GM18507 (cell line): ENCODE results near the gene CDYL.
"Not testable (repeated sequence)": the region's sequence is repeated elsewhere in the genome, so short reads cannot be mapped to it uniquely, and the experiment has no call there.

Experiments
- DNase-seq: peaks from one replicate; pipeline ENCODE4 v3.0.0; 2011; ENCODE audit warnings: low read depth; ENCODE audit not compliant: insufficient read length; ENCODE audit errors: extremely low spot score
- FAIRE-seq: peaks from 2 replicates; lab custom pipeline; 2011; peaks lifted over from hg19 to GRCh38; lab: Jason Lieb, UNC

CDYL gene

DNA sequence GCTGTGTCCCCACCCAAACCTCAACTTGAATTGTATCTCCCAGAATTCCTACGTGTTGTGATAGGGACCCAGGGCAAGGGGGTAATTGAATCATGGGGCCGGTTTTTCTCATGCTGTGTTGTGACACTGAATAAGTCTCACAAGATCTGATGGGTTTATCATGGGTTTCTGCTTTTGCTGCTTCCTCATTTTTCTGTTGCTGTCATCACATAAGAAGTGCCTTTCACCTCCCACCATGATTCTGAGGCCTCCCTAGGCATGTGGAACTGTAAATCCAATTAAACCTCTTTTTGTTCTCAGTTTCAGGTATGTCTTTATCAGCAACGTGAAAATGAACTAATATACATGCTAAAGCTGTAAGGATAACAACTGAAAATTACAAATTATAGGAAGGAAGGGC, 88.3 kb downstream of the CDYL start:
- FAIRE-seq, result peak; percentile 21
- no peak for DNase-seq

DNA sequence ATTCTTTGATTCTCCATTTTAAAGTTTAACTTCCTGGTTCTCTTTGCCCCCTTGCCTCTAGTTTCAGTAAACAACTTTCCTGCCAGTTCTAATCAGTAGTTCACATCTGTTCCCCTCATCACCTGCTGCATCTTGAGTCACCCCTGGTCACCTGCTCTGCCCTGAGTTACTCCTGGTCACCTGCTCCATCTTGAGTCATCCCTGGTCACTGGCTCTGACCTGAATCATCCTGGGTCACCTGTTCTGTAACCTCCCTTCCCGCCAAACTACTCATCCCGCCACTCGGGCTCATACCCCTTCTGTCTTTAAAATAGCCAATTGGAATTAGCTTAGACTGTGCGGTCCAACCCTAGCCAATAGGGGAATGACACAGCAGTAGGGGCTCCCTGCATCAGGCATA, 88.8 kb downstream of the CDYL start:
- DNase-seq, FAIRE-seq: not testable (repeated sequence)

DNA sequence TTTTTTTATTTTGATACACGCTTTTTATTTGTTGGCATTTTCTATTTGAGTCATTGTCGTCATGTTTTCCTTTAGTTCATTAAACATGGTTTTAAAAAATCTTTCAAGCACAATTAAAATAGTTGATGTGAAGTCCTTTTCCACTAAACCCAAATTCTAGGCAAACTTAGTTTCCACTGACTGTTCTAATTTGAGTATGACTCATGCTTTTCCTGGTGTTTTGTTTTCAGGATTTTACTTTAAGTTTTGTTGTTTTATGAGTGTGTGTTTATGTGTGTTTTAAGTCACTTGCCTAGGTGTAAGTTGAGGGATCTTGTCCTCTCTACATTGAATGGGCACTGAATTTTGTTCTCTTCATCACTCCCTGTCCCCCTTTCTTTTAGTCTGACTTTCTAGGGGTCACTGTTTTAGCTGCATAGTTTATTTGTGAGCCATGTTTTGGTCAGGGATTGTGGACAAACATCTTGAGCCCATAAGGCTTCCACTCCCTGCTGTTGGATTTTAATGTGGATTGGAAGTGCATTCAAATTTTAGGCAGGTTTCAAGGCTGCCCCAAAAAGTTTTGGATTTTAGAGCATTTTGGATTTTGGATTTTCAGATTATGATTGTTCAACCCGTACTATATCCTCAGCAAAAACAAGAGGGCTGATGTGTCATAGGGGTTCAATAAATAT, 94.8 kb downstream of the CDYL start:
- no peak for DNase-seq

DNA sequence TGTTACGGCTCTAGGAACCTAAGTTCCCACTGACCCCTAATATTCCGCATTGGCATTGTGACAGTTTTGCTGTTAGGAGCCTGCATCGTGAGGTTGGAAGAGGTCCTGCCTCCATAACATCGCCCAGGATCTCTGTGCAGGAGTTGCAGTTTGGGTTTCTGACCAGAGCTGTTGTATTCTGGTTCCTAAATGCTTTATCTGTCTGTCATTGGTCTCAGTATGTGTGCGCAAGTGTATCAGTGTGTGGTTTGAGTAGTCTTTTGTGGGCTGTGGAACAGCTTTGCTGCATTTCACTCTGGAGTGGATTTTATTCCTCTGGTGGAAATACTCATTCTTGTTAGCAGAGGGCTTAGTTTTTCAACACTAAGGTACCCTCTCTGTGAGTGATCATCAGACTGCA, 95.6 kb downstream of the CDYL start:
- FAIRE-seq, result no peak

More for the DNA sequence above, 94.8 kb downstream of the CDYL start:
- FAIRE-seq, result no peak

DNA sequence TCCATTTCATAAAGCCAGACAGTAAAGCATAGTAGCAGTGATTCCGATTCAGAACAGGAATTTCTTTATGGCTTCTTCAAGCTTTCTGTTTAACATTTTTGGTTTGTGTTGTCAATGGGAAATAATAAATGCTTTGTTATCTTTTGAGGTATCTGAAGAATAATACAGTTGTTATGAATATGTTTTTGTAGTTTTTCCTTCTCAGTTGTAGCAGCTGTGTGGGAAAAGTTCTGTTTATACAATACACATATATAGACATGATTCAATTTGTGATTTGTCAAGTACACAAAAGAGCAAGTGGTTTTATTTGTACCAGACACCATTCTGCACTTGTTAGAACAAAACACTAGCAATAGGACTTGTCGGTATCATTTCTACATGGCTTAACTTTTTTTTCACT, 96.6 kb downstream of the CDYL start:
- no peak for FAIRE-seq

More for the DNA sequence above, 95.6 kb downstream of the CDYL start:
- no peak for DNase-seq

DNA sequence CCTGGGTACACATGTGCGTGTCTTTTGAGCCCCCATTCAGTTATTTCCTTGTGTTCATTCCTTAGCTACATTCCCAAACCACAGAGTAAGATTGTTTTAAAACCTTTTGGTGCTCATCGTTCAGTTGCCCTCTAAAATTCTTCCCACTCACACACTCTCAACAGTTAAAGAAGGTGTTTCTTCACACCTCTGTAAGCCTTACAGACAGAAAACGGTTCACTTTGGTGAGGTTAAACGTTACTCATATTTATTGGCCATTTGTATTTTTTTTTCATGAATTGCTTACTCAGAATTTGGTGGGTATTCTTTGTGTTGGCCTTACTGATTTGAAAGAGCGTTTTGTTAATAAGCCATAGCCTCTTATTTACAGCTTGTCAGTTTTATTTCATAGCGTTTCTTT, 97.7 kb downstream of the CDYL start:
- FAIRE-seq (no peak), DNase-seq (no peak)

More for the DNA sequence above, 96.6 kb downstream of the CDYL start:
- DNase-seq, result no peak

DNA sequence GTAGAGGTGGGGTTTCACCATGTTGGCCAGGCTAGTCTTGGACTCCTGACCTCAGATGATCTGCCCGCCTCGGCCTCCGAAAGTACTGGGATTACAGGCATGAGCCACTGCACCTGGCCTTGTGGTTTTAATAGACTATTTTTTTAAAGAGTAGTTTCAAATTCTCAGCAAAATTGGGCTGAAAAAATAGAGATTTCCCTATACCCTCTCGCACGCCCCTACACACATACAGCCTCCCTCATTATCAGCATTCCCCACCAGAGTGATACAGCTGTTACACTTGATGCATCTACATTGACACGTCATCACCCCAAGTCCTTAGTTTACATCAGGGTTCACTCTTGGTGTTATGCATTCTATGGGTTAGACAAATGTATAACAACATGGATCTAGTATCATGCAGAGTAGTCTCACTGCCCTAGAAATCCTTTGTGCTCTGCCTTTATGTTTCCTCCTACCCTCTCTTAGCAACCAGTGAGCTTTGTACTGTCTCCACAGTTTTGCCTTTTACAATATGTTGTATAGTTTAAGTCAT, 103.6 kb downstream of the CDYL start:
- peak; percentile 52 for FAIRE-seq
- no peak for DNase-seq

DNA sequence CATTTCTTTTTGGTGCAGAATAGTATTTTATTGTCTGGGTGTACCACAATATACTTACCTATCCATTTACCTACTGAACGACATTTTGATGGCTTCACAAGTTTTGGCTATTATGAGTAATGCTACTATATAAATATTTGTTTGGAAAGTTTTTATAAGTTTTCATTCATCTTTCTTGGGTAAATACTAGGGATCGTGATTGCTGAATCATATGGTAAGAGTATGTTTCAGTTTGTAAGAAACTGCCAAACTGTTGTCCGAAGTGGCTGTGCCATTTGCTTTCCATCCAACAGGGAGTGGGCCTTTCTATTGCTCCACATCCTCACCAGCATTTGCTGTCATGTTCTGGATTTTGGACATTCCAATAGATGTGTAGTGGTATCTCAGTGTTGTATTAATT, 104.2 kb downstream of the CDYL start:
- FAIRE-seq, result no peak
- DNase-seq, result no peak

DNA sequence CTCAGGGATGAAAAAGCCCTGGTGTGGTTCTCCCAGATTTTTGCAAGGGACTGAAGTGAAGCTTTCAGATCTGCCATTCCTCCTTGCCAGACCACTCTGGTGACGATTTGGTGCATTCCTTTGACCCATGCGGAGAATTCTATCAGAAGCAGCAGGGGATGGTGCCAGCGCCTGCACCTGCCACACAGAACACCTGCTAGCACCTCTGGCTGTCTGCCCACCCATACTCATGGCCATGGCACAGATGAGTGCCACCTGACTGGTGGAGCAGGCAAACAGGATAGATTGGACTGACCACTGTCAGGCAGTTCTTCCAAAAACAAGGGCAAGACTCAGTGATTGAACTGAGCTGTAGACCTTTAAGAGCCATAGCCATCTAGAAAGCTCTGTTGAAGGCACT, 107.1 kb downstream of the CDYL start:
- no peak for DNase-seq
- FAIRE-seq, result no peak

DNA sequence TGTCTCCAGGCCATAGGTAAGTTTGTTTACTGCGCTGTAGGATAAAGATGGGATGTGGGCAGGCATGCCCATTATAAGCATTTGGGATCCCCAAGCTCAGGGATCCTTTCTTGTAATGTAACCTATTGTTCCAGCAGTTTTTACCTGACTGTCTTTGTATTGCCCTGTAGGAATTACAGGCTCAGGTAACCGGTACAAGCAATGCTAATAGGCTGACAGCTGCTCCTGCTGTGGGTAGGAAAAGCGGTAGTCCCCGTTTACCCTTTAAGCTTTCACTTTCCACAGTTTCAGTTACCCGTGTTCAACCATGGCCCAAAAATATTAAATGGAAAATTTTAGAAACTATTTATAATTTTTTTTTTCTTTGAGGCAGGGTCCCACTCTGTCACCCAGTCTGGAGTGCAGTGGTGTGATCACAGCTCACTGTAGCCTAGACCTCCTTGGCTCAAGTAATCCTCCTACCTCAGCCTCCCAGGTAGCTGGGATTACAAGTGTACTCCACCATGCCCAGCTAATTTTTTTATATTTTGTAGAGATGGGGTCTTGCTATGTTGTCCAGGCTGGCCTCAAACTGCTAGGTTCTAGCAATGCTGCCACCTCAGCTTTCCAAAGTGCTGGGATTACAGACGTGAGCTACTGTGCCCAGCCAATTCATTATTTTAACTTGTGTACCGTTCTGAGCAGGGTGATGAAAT, 108.6 kb downstream of the CDYL start:
- peak; percentile 33 for FAIRE-seq
- no peak for DNase-seq

DNA sequence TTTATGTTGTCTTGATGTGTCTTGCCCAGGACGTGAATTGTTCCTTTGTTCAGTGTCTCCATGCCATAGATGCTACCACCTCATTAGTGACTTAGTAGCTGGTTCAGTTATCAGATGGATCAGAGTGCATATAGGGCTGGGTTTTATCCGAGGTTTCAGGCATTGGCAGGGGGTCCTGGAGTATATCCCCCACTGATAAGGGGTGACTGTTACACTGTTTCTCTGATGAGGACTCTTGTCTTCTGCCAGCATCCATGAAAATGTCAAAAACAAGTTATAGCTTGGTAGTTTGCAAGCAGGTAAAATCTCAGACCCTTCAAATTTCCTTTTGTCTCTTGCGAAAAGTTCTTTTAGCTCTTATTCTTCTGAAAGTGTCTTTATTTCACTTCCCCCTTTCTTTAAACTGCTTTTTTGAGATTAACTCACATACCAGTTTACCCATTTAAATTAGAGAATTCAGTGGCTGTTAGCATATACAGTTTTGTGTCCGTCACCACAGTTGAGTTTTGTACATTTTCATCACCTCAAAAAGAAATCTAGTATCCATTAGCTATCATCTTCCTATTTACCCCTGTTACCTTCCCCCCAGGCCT, 109.2 kb downstream of the CDYL start:
- peak; percentile 62 for FAIRE-seq

DNA sequence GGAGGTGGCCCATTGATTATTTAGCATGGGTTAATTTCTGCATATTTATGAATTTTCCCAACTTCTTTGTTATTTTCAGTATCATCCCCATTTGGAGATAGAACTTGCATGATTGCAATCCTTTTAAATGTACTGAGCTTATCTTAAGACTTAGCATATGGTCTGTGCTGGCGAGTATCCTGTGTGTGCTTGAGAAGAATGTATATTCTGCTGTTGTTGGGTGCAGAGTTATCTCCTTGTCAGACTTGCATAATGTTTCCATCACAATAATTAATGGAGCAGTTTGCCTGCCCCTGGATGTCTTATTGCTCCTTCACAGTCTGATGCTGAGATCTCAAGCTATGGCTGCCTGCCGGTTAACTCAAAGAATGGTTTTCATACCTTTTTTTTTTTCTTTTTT, 112.6 kb downstream of the CDYL start:
- FAIRE-seq (no peak), DNase-seq (no peak)

More for the DNA sequence above, 109.2 kb downstream of the CDYL start:
- DNase-seq, result no peak

DNA sequence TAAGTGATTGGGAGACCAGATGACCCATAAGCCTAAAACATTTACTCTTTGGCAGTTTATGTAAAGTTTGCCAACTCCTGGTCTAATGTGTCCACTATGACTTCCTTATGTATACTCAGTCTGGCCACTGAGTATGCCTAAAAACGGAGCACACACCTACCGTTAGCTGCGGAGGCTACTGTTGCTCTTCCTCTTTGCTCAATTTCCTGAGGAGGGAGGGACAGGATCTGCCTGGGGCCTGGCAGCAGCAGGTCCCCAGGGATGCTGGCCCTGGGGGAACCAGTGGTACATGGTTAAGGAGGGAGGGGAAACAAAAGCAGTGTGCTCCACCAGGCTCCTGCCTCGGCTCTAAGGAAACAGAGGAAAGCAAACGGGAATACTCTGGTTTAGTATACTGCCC, 113.5 kb downstream of the CDYL start:
- no peak for DNase-seq
- FAIRE-seq, result no peak

DNA sequence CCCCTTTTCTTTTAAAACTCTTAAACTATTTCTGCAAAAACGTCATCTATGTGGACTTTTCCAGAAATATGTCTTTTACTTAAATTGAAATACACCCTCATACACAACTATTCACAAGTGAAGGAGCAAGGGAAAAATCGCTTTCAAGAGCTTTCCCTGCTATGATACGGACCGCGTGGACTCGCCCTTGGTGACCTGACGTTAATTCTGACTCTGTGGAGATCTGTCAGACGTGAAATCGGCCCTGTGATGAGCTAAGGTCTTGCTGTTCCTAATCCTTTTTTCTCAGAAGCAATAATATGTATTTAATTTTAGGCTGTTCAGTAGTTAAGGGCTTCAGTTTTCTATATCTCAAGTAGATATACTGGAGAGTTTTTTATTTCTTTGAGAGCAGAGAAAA, 114.0 kb downstream of the CDYL start:
- DNase-seq (no peak), FAIRE-seq (no peak)

DNA sequence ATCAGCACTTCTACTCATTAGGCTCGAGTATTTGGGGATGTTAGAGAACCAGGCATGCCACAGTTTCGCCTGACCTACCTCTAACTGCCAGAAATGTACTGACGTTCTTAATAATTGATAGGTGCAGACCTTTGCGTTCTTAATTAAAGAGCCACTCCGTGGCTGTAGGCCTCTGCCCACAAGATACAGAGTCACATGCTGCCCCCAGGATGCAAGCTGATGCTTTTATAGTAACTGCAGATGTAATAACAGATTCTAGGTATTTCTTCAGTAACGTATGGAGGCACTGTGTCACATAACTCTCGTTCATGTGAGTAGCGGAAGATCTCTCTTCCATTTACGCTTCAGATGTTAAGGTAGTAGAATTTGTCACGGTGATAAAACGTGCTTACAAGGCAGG, 114.4 kb downstream of the CDYL start:
- FAIRE-seq, result no peak

DNA sequence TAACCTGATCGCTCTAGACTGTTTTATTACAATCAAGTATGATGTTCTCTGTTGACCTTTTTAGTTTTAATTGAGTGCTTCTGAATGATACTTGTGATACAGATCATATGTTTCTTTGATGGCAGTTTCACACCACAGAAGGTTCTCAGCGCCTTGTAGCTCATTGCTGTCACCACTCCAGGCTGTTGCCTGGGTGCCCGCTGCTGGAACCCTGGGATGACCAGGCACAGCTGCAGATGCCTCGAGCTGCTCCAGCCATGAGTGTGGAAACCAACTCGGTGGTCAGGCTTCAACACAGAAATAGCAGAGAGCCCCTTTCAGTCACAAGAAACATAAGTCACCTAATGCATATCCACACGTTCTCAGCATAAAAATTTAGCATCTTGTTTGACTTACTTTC, 114.9 kb downstream of the CDYL start:
- FAIRE-seq (no peak), DNase-seq (no peak)

More for the DNA sequence above, 114.4 kb downstream of the CDYL start:
- no peak for DNase-seq

DNA sequence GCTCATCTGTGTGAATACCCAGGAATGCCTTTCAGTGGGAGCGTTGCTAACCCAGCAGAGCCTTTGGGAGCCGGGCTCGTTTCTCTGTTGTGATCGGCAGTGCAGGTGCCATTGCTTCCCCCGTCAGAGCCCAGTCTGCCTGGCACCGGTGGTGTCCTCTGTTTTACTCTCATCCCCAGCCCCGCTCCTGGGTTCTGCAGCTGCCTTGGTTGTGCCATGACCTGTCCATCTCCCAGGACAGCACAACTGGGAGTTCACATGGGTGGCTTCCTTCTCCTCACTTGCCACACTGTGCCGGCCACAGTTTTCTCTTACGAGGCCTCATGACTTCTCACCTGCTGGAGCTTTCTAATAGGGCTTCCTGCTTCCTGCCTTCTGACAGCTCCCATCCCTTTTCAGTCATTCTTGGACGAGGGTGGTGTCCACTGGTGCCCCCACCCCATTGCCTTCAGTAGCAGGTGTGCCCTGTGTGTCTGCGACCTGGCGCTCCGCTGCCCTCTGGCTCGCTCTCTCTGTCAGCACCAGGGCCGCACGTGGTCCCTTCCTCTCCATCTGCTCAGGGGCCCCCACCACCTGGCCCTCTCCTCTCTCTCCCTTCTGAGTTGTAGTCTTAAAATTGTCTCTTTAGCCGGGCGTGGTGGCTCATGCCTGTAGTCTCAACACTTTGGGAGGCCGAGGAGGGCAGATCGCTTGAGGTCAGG, 116.7 kb downstream of the CDYL start:
- FAIRE-seq, result no peak
- no peak for DNase-seq

DNA sequence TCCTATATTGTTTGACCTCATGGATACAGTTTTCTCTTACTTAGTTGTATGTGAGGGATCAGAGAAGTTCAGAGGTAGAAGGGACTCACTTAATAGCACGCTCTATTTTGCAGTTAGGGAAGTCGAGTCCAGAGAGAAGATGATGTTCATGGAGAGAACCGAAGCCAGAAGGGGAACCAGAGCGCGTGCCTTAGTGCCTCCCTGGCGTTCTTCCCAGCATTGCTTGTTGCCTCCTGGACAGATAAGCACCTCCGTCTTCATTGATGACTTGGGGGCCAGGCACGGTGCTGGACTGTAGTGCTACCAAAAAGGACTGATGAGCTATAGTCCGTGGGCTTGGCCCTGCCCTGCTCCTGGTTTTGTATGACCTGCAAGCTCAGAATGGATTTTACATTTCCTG, 117.8 kb downstream of the CDYL start:
- FAIRE-seq (no peak), DNase-seq (no peak)

DNA sequence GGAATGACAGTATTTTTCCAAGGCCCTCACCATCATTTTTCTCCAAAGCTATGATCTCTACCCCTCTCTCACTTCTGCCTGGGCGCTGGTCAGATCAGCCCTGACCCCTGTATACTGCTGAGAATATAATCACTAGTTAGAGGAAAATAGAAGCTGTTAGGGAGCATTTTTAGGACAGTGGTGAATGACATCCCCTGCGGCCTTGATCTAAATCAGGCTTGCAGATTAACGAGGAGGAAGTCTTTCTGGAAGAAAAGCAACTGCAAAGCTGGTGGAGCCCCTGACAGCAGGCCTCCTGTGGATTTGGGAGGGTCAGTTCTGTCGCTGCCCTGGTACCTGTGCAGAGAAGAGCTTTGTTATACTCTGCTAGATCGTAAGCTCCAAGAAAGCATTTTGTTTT, 119.8 kb downstream of the CDYL start:
- no peak for DNase-seq

DNA sequence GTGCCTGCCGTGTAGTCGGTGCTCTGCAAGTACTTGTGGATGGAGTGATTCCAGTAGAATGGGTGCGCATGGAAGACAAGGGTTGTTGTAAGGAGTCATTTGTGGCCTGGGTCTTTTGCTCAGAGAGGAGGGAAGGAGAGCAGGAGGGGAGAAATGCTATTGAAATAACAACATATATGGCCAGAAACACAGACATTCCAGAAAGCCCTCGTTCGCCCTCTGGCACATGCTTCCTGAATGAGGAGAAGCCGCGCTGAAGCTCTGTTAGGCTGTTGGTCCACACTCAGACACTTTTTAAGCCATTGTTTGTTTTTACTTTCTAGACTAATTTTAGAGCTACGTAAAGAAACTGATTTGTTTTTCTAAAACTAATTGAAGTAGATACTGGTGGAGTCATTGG, 120.2 kb downstream of the CDYL start:
- DNase-seq, result no peak

More for the DNA sequence above, 119.8 kb downstream of the CDYL start:
- FAIRE-seq, result no peak

More for the DNA sequence above, 120.2 kb downstream of the CDYL start:
- FAIRE-seq, result no peak
